Loucy (cell line): ENCODE measurements around the gene TTF2.

Experiments used
- H2AFZ ChIP-seq: fragments of 200-600 bp; sonication (generic); 2 replicates; pipeline ENCODE4 v1.6.0; 2016; ENCODE audit warnings: antibody characterized with exemption, mild to moderate bottlenecking, low read length, moderate library complexity
- H3F3A ChIP-seq: fragments of 200-600 bp; 2 replicates; pipeline ENCODE4 v1.6.0; 2016; ENCODE audit warnings: antibody characterized with exemption, low read depth, mild to moderate bottlenecking
- H3K27me3 ChIP-seq: fragments of 200-600 bp; sonication (generic); 2 replicates; pipeline ENCODE4 v1.6.1; 2014; ENCODE audit warnings: low read length, mild to moderate bottlenecking; ENCODE audit not compliant: insufficient read depth, poor library complexity, severe bottlenecking
- H3K36me3 ChIP-seq: fragments of 200-600 bp; sonication (generic); 2 replicates; pipeline ENCODE4 v1.6.1; 2016; ENCODE audit warnings: low read length; ENCODE audit not compliant: insufficient read depth
- H3K4me1 ChIP-seq: fragments of 200-600 bp; sonication (generic); 2 replicates; pipeline ENCODE4 v1.5.1; 2014; ENCODE audit warnings: low read length, mild to moderate bottlenecking; ENCODE audit not compliant: insufficient read depth, poor library complexity, severe bottlenecking
- H3K4me2 ChIP-seq: fragments of 200-600 bp; sonication (generic); 2 replicates; pipeline ENCODE4 v1.6.0; 2014; ENCODE audit warnings: antibody characterized with exemption, low read length, low read depth, mild to moderate bottlenecking; ENCODE audit not compliant: poor library complexity, severe bottlenecking
- H3K4me3 ChIP-seq: fragments of 200-600 bp; sonication (generic); 2 replicates; pipeline ENCODE4 v1.5.1; 2014; ENCODE audit warnings: low read length, mild to moderate bottlenecking, mixed read lengths; ENCODE audit not compliant: poor library complexity, severe bottlenecking
- H3K79me2 ChIP-seq: fragments of 200-600 bp; sonication (generic); 2 replicates; pipeline ENCODE4 v1.6.1; 2014; ENCODE audit warnings: low read length; ENCODE audit not compliant: insufficient read depth
- H3K9ac ChIP-seq: fragments of 200-600 bp; sonication (generic); 2 replicates; pipeline ENCODE4 v1.6.0; 2014; ENCODE audit warnings: mild to moderate bottlenecking, low read depth, low read length, moderate library complexity; ENCODE audit not compliant: poor library complexity, severe bottlenecking
- H3K9me2 ChIP-seq: fragments of 200-600 bp; sonication (generic); replicated peaks from 2 replicates; pipeline ENCODE4 v1.6.1; 2016; ENCODE audit warnings: low read depth, low read length, mixed read lengths
- H3K9me3 ChIP-seq: fragments of 200-600 bp; sonication (generic); 2 replicates; pipeline ENCODE4 v1.6.1; 2014; ENCODE audit warnings: mild to moderate bottlenecking, antibody characterized with exemption, low read length, low read depth; ENCODE audit not compliant: insufficient read depth
- H4K20me1 ChIP-seq: fragments of 200-600 bp; sonication (generic); 2 replicates; pipeline ENCODE4 v1.6.0; 2014; ENCODE audit warnings: antibody characterized with exemption, low read length, mild to moderate bottlenecking; ENCODE audit not compliant: insufficient read depth, poor library complexity, severe bottlenecking
- CTCF ChIP-seq: fragments of 200-600 bp; sonication (generic); conservative IDR thresholded peaks from 2 replicates; pipeline ENCODE4 v1.5.1; 2014; ENCODE audit warnings: mild to moderate bottlenecking, antibody characterized with exemption, low read length
- EZH2phosphoT487 ChIP-seq: fragments of 200-600 bp; IDR thresholded peaks from 2 replicates; pipeline ENCODE4 v1.6.1; 2018; ENCODE audit warnings: antibody characterized with exemption, mild to moderate bottlenecking, moderate library complexity, borderline replicate concordance

TTF2 gene

GRCh38 chr1:117059678-117060440 lies at the start of gene TTF2:
TSS of gene TTF2 (plus strand) at chr1:117060326. CDS start at chr1:117060347, 21 bp downstream.
- peak within 1 kb of the TSS; percentile 80 for H3K4me3 ChIP-seq
- H4K20me1 ChIP-seq = no peaks in the 10 kb centered on the region
- H2AFZ ChIP-seq = peak within 1 kb of the TSS; percentile 84
- peak within 1 kb of the TSS; percentile 92 for H3K9ac ChIP-seq
- H3F3A ChIP-seq = no peaks in the 10 kb centered on the region
- no peaks in the 10 kb centered on the region for H3K9me2 ChIP-seq
- H3K79me2 ChIP-seq = peaks cover 64% of the 10 kb centered on the region
- peak within 1 kb of the TSS; percentile 87 for H3K4me2 ChIP-seq
- TF ChIP-seq EZH2phosphoT487 = no peak
- no peak for TF ChIP-seq CTCF
- no peaks in the 10 kb centered on the region for H3K36me3 ChIP-seq
- peaks cover 40% of the 10 kb centered on the region for H3K4me1 ChIP-seq
- no peaks in the 10 kb centered on the region for H3K9me3 ChIP-seq
- no peaks in the 10 kb centered on the region for H3K27me3 ChIP-seq

GRCh38 chr1:117011334-117011733 lies 48.8 kb upstream of the TTF2 start:
- H3F3A ChIP-seq = no peaks in the 10 kb centered on the region
- no peaks in the 10 kb centered on the region for H3K79me2 ChIP-seq

DNA sequence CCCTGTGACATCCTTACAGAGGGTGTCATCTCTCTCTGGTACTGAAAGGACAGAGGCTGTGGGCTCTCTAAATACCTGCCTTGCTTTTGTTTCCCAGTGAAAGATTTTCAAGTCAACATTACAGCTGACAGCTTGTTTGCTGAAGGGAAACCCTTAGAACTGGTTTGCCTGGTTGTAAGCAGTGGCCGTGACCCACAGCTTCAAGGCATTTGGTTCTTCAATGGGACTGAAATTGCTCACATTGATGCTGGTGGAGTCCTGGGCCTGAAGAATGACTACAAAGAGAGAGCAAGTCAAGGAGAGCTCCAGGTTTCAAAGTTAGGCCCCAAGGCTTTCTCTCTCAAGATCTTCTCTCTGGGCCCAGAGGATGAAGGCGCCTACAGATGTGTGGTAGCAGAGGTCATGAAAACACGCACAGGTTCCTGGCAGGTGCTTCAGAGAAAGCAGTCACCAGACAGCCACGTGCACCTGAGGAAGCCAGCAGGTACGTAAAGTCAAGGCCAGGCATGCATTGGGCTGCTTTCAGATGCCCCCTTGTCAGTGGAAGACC lies 46.7 kb upstream of the TTF2 start:
- Histone ChIP-seq H3K27me3 (no peaks in the 10 kb centered on the region), H3K36me3 (no peaks in the 10 kb centered on the region), H4K20me1 (no peaks in the 10 kb centered on the region), H3F3A (no peaks in the 10 kb centered on the region), H2AFZ (no peak overlapping the region), H3K4me1 (peaks cover 15% of the 10 kb centered on the region), H3K9me2 (no peaks in the 10 kb centered on the region), H3K4me2 (no peak overlapping the region), H3K9ac (no peak overlapping the region), H3K4me3 (no peak overlapping the region), H3K79me2 (no peaks in the 10 kb centered on the region), H3K9me3 (no peaks in the 10 kb centered on the region)
- TF ChIP-seq CTCF (no peak), EZH2phosphoT487 (no peak)

More at GRCh38 chr1:117011334-117011733, 48.8 kb upstream of the TTF2 start:
- TF ChIP-seq EZH2phosphoT487 (no peak), CTCF (no peak)
- H3K4me3 ChIP-seq = no peak overlapping the region
- H3K4me2 ChIP-seq = no peak overlapping the region
- H3K4me1 ChIP-seq = peaks cover 15% of the 10 kb centered on the region
- no peaks in the 10 kb centered on the region for H3K9me2 ChIP-seq
- H2AFZ ChIP-seq = no peak overlapping the region
- no peaks in the 10 kb centered on the region for H3K36me3 ChIP-seq
- no peaks in the 10 kb centered on the region for H3K27me3 ChIP-seq
- H3K9ac ChIP-seq = no peak overlapping the region
- no peaks in the 10 kb centered on the region for H3K9me3 ChIP-seq
- H4K20me1 ChIP-seq = no peaks in the 10 kb centered on the region
